Measurements from ENCODE around the gene PRKCE. TPM values are rescaled to one million over a fixed set of nuclear protein-coding genes. Genes with fewer than 3 reads are reported as not detected.

Gene PRKCE
- total RNA-seq, 1 experiment from 2014 or later = 21.7 TPM

- CTCF ChIA-PET = no interaction called here
- no peak for TF ChIP-seq EZH2 (IDR thresholded peaks at IDR 0.05; ENCODE audit: low read depth)
- no peak for TF ChIP-seq CTCF (conservative IDR thresholded peaks at IDR 0.05)
These were observed 38.7 kb upstream of the PRKCE start for GRCh38 chr2:45612731-45613130.

DNA sequence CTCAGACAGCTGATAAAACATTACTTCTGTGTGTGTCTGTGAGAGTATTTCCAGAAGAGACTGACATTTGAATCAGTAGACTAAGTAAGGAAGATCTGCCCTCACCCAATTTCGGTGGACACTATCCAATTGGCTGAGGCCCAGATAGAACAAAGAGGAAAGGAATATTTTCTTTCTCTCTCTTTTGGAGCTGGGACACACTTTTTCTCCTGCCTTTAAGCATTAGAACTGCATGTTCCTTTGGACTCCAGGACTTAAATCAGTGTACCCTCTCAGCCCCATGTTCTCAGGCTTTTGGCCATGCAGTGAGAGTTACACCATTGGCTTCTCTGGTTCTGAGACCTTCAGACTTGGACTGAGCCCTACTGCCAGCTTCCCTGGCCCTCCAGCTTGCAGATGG lies 37.1 kb upstream of the PRKCE start:
- H3K27me3 ChIP-seq (ENCODE audit: insufficient read depth, low read depth) = no peaks in the 10 kb centered on the region
- H3K79me2 ChIP-seq (ENCODE audit: low read depth) = peaks cover 11% of the 10 kb centered on the region
- ChIA-PET POLR2A (ENCODE audit: unreplicated experiment) (no interaction called here), CTCF (no interaction called here)
- no peaks in the 10 kb centered on the region for H4K20me1 ChIP-seq (ENCODE audit: insufficient read depth)
- peaks cover 49% of the 10 kb centered on the region for H3K4me1 ChIP-seq (replicated peaks; ENCODE audit: insufficient read depth)
- H3K4me3 ChIP-seq = no peak overlapping the region
- H3F3A ChIP-seq (ENCODE audit: insufficient read depth, low read depth) = peaks cover 34% of the 10 kb centered on the region
- DNase-seq = no peak
- H3K9me2 ChIP-seq (ENCODE audit: insufficient read depth) = no peaks in the 10 kb centered on the region
- H3K36me3 ChIP-seq (ENCODE audit: low read depth) = no peaks in the 10 kb centered on the region
- H3K27ac ChIP-seq = no peak overlapping the region
- intact Hi-C loops (cut with micrococcal nuclease; ENCODE audit: unreplicated experiment) = no loop called here
- H3K4me2 ChIP-seq = no peak overlapping the region
- no peak for TF ChIP-seq EZH2 (IDR thresholded peaks at IDR 0.05; ENCODE audit: low read depth)
- no peak for TF ChIP-seq CTCF (conservative IDR thresholded peaks at IDR 0.05)
- no peaks in the 10 kb centered on the region for H3K9me3 ChIP-seq (ENCODE audit: insufficient read depth, low read depth)
- no peak overlapping the region for H2AFZ ChIP-seq
- no TSS peak for BruUV-seq (replicated peaks)

More at GRCh38 chr2:45612731-45613130, 38.7 kb upstream of the PRKCE start:
- H3K4me2 ChIP-seq = no peak overlapping the region; the same call in 1 of the 2 replicates
- H3K79me2 ChIP-seq (ENCODE audit: low read depth) = peaks cover 27% of the 10 kb centered on the region
- H4K20me1 ChIP-seq (ENCODE audit: insufficient read depth) = no peaks in the 10 kb centered on the region
- no peaks in the 10 kb centered on the region for H3K9me3 ChIP-seq (ENCODE audit: insufficient read depth, low read depth)
- H3K27me3 ChIP-seq (ENCODE audit: insufficient read depth, low read depth) = no peaks in the 10 kb centered on the region
- H3K27ac ChIP-seq = no peak overlapping the region
- POLR2A ChIA-PET (ENCODE audit: unreplicated experiment) = interaction anchor here (0.5 kb wide), 1 partner anchor 702 kb away, joined by 5 read pairs; no protein-coding TSS in a partner anchor
- H3K9me2 ChIP-seq (ENCODE audit: insufficient read depth) = no peaks in the 10 kb centered on the region
- no peak for DNase-seq
- intact Hi-C loops (cut with micrococcal nuclease; ENCODE audit: unreplicated experiment) = no loop called here
- H3K36me3 ChIP-seq (ENCODE audit: low read depth) = no peaks in the 10 kb centered on the region
- H2AFZ ChIP-seq = no peak overlapping the region
- BruUV-seq (replicated peaks) = no TSS peak
- H3K4me1 ChIP-seq (replicated peaks; ENCODE audit: insufficient read depth) = peaks cover 46% of the 10 kb centered on the region
- no peak overlapping the region for H3K4me3 ChIP-seq
- peaks cover 41% of the 10 kb centered on the region for H3F3A ChIP-seq (ENCODE audit: insufficient read depth, low read depth)

DNA sequence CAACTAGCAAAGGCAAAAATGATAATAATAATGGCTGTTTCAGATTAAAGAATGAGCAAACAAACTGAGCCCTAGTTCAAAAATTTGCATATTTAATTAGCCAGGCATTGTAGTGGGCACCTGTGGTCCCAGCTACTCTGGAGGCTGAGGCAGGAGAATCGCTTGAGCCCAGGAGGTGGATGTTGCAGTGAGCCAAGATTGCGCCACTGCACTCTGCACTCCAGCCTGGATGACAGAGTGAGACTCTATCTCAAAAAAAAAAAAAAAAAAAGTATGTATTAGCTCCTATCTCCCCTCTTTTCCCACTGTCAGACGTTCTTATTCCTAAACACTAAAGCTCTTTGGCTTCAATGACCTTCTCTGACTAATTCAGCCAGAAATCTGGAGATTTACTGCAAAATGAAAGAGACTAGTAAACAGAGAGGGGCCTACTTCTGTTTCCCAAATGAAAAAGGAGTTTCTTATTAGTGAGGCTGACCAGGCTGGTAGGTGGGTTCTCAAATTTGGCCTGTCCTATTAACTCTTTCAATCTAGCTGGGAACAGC lies 36.5 kb upstream of the PRKCE start:
- no peak overlapping the region for H3K4me2 ChIP-seq
- POLR2A ChIA-PET (ENCODE audit: unreplicated experiment) = interaction anchor here (0.5 to 0.6 kb wide), 2 partner anchors 162 to 1086 kb away, joined by 3 to 5 read pairs; no protein-coding TSS in a partner anchor
- H3K4me3 ChIP-seq = no peak overlapping the region
- H4K20me1 ChIP-seq (ENCODE audit: insufficient read depth) = no peaks in the 10 kb centered on the region
- peaks cover 43% of the 10 kb centered on the region for H3K4me1 ChIP-seq (replicated peaks; ENCODE audit: insufficient read depth)
- CTCF ChIA-PET = no interaction called here
- H3K27me3 ChIP-seq (ENCODE audit: insufficient read depth, low read depth) = no peaks in the 10 kb centered on the region
- H2AFZ ChIP-seq = no peak overlapping the region
- no TSS peak for BruUV-seq (replicated peaks)
- H3K27ac ChIP-seq = no peak overlapping the region
- H3K79me2 ChIP-seq (ENCODE audit: low read depth) = peaks cover 5% of the 10 kb centered on the region
- H3K9me2 ChIP-seq (ENCODE audit: insufficient read depth) = no peaks in the 10 kb centered on the region
- TF ChIP-seq CTCF (conservative IDR thresholded peaks at IDR 0.05) = no peak
- no peak for TF ChIP-seq EZH2 (IDR thresholded peaks at IDR 0.05; ENCODE audit: low read depth)
- H3F3A ChIP-seq (ENCODE audit: insufficient read depth, low read depth) = peaks cover 34% of the 10 kb centered on the region
- intact Hi-C loops (cut with micrococcal nuclease; ENCODE audit: unreplicated experiment) = no loop called here
- H3K36me3 ChIP-seq (ENCODE audit: low read depth) = no peaks in the 10 kb centered on the region
- no peaks in the 10 kb centered on the region for H3K9me3 ChIP-seq (ENCODE audit: insufficient read depth, low read depth)
- no peak for DNase-seq
